NCI-H510A treated with DMSO at 0.1 percent for 48 hours (cell line): Measurements from ENCODE around the gene EFCAB9.
"Not testable (repeated sequence)": the region's sequence is repeated elsewhere in the genome, so short reads cannot be mapped to it uniquely, and the experiment has no call there.

Experiments
- DNase-seq: peaks from one replicate; lab custom pipeline; 2025; lab: John Stamatoyannopoulos, UW

EFCAB9 gene

DNA sequence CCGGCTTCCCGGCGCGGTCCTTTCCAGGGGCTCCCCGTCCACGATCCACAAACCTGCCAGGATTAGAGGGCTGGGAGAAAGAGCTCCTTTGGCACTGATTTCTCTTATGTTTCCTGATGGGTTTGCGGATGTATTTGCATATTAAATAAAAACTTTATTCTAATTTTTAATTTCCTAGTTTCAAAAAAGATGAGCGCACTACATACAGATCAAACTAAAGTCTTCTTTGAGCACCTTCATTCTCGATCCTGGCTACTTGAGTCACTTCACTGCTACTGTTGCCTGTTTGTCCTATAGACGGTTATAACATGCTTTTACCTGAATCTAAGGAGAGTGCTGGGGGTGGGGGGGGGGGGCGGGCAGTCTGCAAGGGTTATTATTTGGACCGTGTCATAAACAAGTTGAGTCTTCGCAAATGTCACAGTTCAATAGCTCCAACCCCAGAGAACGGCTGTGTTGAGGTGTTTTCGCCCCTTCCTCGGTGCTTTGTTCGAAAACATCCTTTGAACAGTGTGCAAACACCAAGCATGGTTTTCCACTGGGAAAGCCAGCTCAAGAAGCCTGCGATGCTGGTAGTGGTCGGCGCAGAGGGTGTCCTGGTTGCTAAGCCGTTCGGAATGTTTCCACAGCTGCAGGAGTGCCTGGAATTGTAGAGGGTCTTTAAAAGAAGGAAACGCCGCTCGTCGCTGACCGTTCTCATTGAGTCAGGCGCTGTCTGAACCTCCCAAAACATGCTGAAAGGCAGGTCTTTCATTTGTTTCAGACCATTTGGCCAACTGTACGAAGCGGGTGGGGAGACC lies 4.9 kb upstream of the EFCAB9 start:
- peak; percentile 49 for DNase-seq

DNA sequence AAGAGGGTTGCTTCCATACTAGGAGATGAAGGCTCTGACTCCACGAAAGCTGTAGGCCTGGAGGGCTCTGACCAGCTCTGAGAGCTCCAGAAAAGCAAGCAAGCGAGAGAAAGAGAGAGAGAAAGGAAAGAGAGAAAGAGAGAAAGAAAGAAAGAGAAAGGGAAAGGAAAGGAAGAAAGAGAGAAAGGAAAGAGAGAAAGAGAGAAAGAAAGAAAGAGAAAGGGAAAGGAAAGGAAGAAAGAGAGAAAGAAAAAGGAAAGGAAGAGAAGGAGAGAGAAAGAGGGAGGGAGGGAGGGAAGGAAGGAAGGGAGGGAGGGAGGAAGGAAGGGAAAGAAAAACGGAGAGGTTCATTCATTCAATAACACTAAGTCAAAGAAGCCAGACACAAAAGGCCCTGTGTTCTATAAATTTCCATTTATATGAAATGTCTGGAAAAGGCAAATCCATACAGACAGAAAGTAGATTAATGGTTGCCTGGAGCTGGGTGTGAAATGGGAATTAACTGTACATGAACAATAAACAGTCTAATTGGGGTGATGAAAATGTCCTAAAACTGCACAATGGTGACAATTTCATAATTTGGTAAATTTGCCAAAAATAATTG lies 4.2 kb upstream of the EFCAB9 start:
- no peak for DNase-seq

GRCh38 chr5:172194985-172195774 lies 1.2 kb downstream of the EFCAB9 start:
- no peak for DNase-seq

GRCh38 chr5:172197775-172198174 lies 3.8 kb downstream of the EFCAB9 start:
- DNase-seq = not testable (repeated sequence)

GRCh38 chr5:172199446-172199845 lies 5.5 kb downstream of the EFCAB9 start:
- DNase-seq = no peak

DNA sequence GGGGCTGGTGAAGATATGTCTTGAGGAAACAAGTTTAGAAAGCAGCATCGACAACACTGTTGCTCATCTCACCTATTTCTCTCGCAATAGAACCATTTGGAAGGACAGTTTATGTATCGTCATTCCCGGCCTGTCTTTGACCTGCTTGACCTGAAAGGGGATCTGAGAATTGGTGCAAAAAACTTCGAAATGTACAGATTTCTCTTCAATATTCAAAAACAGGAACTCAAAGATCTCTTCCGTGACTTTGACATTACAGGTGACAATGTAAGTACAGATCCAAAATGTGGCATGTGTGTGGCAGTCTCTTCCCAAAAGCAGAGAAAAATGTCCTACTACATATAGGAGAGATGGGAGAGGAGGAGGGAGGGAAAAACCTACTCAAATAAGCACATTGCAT lies 6.5 kb downstream of the EFCAB9 start:
- DNase-seq = no peak

- not testable (repeated sequence) for DNase-seq
Observed at GRCh38 chr5:172205984-172206383, 12.0 kb downstream of the EFCAB9 start.

GRCh38 chr5:172207511-172207910 lies 13.5 kb downstream of the EFCAB9 start:
- no peak for DNase-seq

DNA sequence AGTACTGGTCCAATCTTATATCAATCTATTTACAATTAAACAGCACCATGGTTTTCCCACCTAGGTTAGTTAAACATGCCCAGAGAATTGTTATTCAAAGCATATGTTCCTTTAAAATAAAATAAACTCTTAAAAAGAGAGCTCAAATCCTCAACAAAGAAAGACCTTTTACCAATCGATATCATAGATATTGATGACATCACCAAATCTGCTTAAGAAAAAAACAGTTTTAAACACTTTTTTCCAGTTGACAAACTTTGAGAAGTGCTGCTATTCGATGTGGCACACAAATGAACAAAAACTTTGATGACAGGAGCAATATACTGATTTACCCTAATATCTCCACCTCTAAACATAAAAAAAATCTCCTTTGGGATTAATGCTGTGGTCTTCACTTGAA lies 15.7 kb downstream of the EFCAB9 start:
- DNase-seq = no peak

GRCh38 chr5:172211676-172212075 lies 17.7 kb downstream of the EFCAB9 start:
- no peak for DNase-seq

- no peak for DNase-seq
Observed at GRCh38 chr5:172213126-172213525, 19.2 kb downstream of the EFCAB9 start.

- DNase-seq = no peak
Observed at GRCh38 chr5:172216345-172216744, 22.4 kb downstream of the EFCAB9 start.

GRCh38 chr5:172219296-172219695 lies 25.3 kb downstream of the EFCAB9 start:
- no peak for DNase-seq

DNA sequence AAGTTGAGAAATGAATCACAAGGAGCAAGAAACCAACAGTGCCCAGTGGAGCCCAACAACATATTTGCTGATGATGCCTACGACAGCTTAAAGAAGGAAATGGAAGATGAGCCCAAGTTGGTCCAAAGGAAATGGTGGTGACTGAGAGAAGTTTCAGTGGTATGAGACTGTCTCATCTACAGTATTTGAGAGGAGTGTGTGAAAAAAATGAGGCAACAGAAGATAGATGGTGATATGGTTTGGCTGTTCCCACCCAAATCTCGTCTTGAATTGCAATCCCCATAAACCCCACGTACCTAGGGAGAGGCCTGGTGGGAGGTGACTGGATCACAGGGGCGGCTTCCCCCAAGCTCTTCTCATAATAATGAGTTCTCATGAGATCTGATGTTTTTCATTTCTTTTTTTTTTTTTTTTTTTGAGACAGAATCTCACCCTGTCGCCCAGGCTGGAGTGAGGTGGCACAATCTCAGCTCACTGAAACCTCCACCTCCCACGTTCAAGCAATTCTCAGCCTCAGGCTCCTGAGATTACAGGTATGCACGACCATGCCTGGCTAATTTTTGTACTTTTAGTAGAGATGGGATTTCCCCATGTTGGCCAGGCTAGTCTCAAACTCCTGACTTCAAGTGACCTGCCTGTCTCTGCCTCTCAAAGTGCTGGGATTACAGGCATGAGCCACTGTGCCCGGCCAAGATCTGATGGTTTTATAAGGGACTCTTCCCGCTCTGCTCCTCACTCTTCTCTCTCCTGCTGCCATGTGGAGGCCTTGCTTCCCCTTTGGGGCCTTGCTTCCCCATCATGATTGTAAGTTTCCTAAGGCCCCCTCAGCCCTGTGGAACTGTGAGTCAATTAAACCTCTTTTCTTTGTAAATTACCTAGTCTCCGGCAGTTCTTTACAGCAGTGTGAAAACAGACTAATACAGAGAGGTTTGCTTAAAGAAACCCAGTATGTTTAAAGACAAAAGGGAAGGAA lies 30.2 kb downstream of the EFCAB9 start:
- DNase-seq = no peak

GRCh38 chr5:172224996-172225395 lies 31.0 kb downstream of the EFCAB9 start:
- no peak for DNase-seq

GRCh38 chr5:172229904-172230303 lies 35.9 kb downstream of the EFCAB9 start:
- DNase-seq = no peak

DNA sequence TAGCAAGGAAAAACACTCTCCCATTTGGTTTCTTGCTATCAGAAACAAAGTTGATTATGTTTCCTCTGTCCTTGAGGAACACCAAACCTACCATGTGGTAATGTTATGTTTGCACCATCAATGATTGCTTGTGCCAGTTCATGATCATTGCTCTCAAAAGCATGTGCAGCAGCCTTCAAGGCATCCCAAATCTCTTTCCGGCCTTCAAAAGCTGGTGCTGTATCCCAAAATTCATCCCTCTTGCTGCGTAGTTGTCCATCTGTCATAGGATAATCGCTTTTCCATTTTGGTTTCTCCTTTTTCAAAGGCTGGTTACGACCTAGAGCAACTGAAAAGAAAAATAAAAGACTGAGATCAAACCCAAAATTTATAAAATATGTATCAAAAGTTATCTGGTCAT lies 40.1 kb downstream of the EFCAB9 start:
- no peak for DNase-seq

DNA sequence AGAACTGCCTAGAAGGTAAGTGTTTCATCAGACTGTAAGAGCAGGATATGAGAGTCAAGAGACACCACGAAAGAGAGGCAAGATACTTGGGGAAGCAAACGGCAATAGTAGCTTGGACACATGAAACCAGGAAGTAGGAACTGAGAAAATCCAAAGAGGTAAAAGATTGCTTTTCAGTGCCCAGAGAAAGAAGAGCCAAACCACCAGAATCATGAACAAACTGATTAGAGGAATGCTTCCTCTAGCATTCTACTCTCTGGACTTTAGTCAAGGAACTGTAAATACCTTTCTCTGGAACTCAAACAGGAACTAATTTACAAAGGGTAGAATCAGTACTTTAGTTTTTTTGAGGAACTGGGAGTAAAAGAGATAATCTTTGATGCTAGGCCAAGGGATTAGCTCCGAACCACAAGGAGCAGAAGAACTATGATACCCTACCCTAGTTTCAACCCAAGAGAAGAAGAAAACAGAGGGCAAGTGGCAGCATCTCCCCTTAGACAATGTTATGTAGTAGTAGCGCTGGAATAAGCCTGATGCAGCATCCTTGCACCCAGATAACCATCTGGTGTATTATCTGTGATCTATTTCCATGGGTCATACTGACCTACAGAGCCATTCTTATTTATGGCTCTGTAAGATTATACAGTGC lies 41.3 kb downstream of the EFCAB9 start:
- DNase-seq = no peak

GRCh38 chr5:172235827-172236736 lies 42.1 kb downstream of the EFCAB9 start:
- no peak for DNase-seq

- no peak for DNase-seq
Observed at GRCh38 chr5:172238334-172238733, 44.4 kb downstream of the EFCAB9 start.
